Activated CD4-positive, alpha-beta T cell treated with anti-CD3 and anti-CD28 coated beads, Interleukin-2, Interleukin-4, amounts not matched to agents 100 ng/mL and 50 ng/mL, durations not matched to agents 16 hours and 8 hours (primary cell): ENCODE data around the gene AGAP2.
"Not testable (repeated sequence)": the region's sequence is repeated elsewhere in the genome, so short reads cannot be mapped to it uniquely, and the experiment has no call there.

Source experiments
- DNase-seq: peaks from one replicate; pipeline ENCODE4 v3.0.0-alpha.2; 2020; ENCODE audit warnings: low spot score

The AGAP2 gene

GRCh38 chr12:57722716-57723629, 15.6 kb downstream of the AGAP2 start:
- DNase-seq: no peak

GRCh38 chr12:57721846-57722608, 16.5 kb downstream of the AGAP2 start:
- DNase-seq: not testable (repeated sequence)

- DNase-seq: no peak
Measured at GRCh38 chr12:57720606-57721595, 17.6 kb downstream of the AGAP2 start.

GRCh38 chr12:57719777-57720605, 18.6 kb downstream of the AGAP2 start:
- no peak for DNase-seq

- DNase-seq: no peak
Measured at GRCh38 chr12:57718641-57719528, 19.7 kb downstream of the AGAP2 start.

- DNase-seq: no peak
Measured at GRCh38 chr12:57717846-57718640, 20.5 kb downstream of the AGAP2 start.

GRCh38 chr12:57717131-57717530, 21.4 kb downstream of the AGAP2 start:
- no peak for DNase-seq

- DNase-seq: no peak
Measured at GRCh38 chr12:57716305-57716704, 22.2 kb downstream of the AGAP2 start.

GRCh38 chr12:57715786-57716185, 22.8 kb downstream of the AGAP2 start:
- no peak for DNase-seq

GRCh38 chr12:57715036-57715748, 23.4 kb downstream of the AGAP2 start:
- not testable (repeated sequence) for DNase-seq

- no peak for DNase-seq
Measured at GRCh38 chr12:57713209-57713608, 25.3 kb downstream of the AGAP2 start.

- DNase-seq: no peak
Measured at GRCh38 chr12:57712701-57713100, 25.8 kb downstream of the AGAP2 start.

GRCh38 chr12:57708296-57708695, 30.2 kb downstream of the AGAP2 start:
- no peak for DNase-seq

- no peak for DNase-seq
Measured at GRCh38 chr12:57707250-57707649, 31.3 kb downstream of the AGAP2 start.

- DNase-seq: no peak
Measured at GRCh38 chr12:57700317-57700716, 38.2 kb downstream of the AGAP2 start.

- no peak for DNase-seq
Measured at GRCh38 chr12:57698414-57698813, 40.1 kb downstream of the AGAP2 start.

GRCh38 chr12:57697076-57697475, 41.5 kb downstream of the AGAP2 start:
- DNase-seq: no peak

GRCh38 chr12:57695770-57696432, 42.6 kb downstream of the AGAP2 start:
- no peak for DNase-seq
